GM12892 (cell line): Measurements from ENCODE around the gene DENND2A.

Experiments
- POLR2A ChIP-seq: IDR thresholded peaks from 2 replicates; pipeline ENCODE4 v1.6.1; 2011; ENCODE audit warnings: low read depth, low read length, control low read depth
- POLR2AphosphoS5 ChIP-seq: IDR thresholded peaks from 2 replicates; pipeline ENCODE4 v1.6.1; 2011; ENCODE audit warnings: low read depth, low read length, control low read depth

GRCh38 chr7:140570120-140570519, 70.5 kb downstream of the DENND2A start:
- no peak for TF ChIP-seq POLR2AphosphoS5
- no peak for TF ChIP-seq POLR2A
